OCI-LY7 (cell line): ENCODE data around the gene KCNG4. TPM values are rescaled to one million over a fixed set of nuclear protein-coding genes. Genes with fewer than 3 reads are reported as not detected.

ENCODE experiments used
- BruUV-seq: library from RNA; stranded (reverse); fragments of 400-500 nt; replicated peaks from 2 replicates; lab custom pipeline; 2021; lab: Mats Ljungman, UMichigan
- CTCF ChIA-PET: fragments of 300-600 bp; sonication (Branson Sonifier 250); formaldehyde crosslinking; loops from one replicate; lab custom pipeline; 2022; ENCODE audit warnings: antibody characterized with exemption; ENCODE audit not compliant: unreplicated experiment; lab: Charles Lee
- POLR2A ChIA-PET: fragments of 300-600 bp; sonication (Branson Sonifier 250); formaldehyde crosslinking; loops from one replicate; lab custom pipeline; 2022; ENCODE audit warnings: antibody characterized with exemption; lab: Charles Lee
- DNase-seq: peaks from one replicate; pipeline ENCODE4 v3.0.0-alpha.2; 2015; ENCODE audit warnings: low spot score
- H2AFZ ChIP-seq: fragments of 200-600 bp; sonication (generic), shearing (Covaris generic); 2 replicates; pipeline ENCODE4 v1.6.1; 2014; ENCODE audit warnings: mild to moderate bottlenecking, antibody characterized with exemption, low read length, moderate library complexity
- H3K27ac ChIP-seq: fragments of 200-600 bp; sonication (generic); 2 replicates; pipeline ENCODE4 v1.5.1; 2014; ENCODE audit warnings: mixed run types, low read depth, mild to moderate bottlenecking, moderate library complexity, low read length, inconsistent platforms; ENCODE audit not compliant: poor library complexity, severe bottlenecking
- H3K36me3 ChIP-seq: fragments of 200-600 bp; sonication (generic); 2 replicates; pipeline ENCODE4 v1.6.1; 2014; ENCODE audit warnings: mild to moderate bottlenecking, antibody characterized with exemption, low read length, moderate library complexity, mixed read lengths; ENCODE audit not compliant: insufficient read depth
- H3K4me1 ChIP-seq: fragments of 200-600 bp; sonication (generic); 2 replicates; pipeline ENCODE4 v1.5.1; 2014; ENCODE audit warnings: mild to moderate bottlenecking, low read length; ENCODE audit not compliant: insufficient read depth, poor library complexity, severe bottlenecking
- H3K4me2 ChIP-seq: fragments of 200-600 bp; sonication (generic); 2 replicates; pipeline ENCODE4 v1.6.1; 2014; ENCODE audit warnings: mild to moderate bottlenecking, low read length
- H3K4me3 ChIP-seq: fragments of 200-600 bp; sonication (generic); 2 replicates; pipeline ENCODE4 v1.5.1; 2014; ENCODE audit warnings: mild to moderate bottlenecking, low read depth, low read length; ENCODE audit not compliant: poor library complexity, severe bottlenecking
- H3K79me2 ChIP-seq: fragments of 200-600 bp; sonication (generic); 2 replicates; pipeline ENCODE4 v1.6.1; 2016; ENCODE audit warnings: low read depth, mild to moderate bottlenecking, low read length, moderate library complexity, mixed read lengths; ENCODE audit not compliant: insufficient read depth
- H3K9me2 ChIP-seq: fragments of 200-600 bp; sonication (generic); 2 replicates; pipeline ENCODE4 v1.6.1; 2016; ENCODE audit warnings: mild to moderate bottlenecking, low read length, mixed read lengths; ENCODE audit not compliant: insufficient read depth
- H3K9me3 ChIP-seq: fragments of 200-600 bp; sonication (generic); 2 replicates; pipeline ENCODE4 v1.6.1; 2014; ENCODE audit warnings: mild to moderate bottlenecking, mixed run types, low read length, mixed read lengths
- H4K20me1 ChIP-seq: fragments of 200-600 bp; sonication (generic); 2 replicates; pipeline ENCODE4 v1.6.1; 2014; ENCODE audit warnings: mild to moderate bottlenecking, antibody characterized with exemption, low read length, moderate library complexity, mixed read lengths; ENCODE audit not compliant: insufficient read depth
- EZH2phosphoT487 ChIP-seq: fragments of 200-600 bp; sonication (generic); IDR thresholded peaks from 2 replicates; pipeline ENCODE4 v1.6.1; 2018; ENCODE audit warnings: low read depth, borderline replicate concordance, mild to moderate bottlenecking, mixed run types, antibody characterized with exemption, low read length, moderate library complexity, mixed read lengths
- intact Hi-C: fragments of 100-400 bp; cut with micrococcal nuclease; formaldehyde crosslinking; loops from one replicate; pipeline ENCODE4 v1.10.0; 2022; ENCODE audit not compliant: unreplicated experiment
- total RNA-seq, 2 experiments: library from RNA; depleted of rRNA in 1 of 2; stranded (reverse); fragments of >200 nt in 1 of 2; shearing (Covaris generic) in 1 of 2; gene quantifications; 2 replicates each; pipeline ENCODE4 v1.2.3, GENCODE V29; 2014 to 2022
- TF ChIP-seq, protein P1 (sequence below): fragments of 200-600 bp; sonication (generic); conservative IDR thresholded peaks from 2 replicates; pipeline ENCODE4 v1.5.1; 2014; ENCODE audit warnings: mild to moderate bottlenecking, antibody characterized with exemption, low read length, moderate library complexity, mixed read lengths

KCNG4 gene
- total RNA-seq, 2 experiments from 2014 or later, result not detected

DNA sequence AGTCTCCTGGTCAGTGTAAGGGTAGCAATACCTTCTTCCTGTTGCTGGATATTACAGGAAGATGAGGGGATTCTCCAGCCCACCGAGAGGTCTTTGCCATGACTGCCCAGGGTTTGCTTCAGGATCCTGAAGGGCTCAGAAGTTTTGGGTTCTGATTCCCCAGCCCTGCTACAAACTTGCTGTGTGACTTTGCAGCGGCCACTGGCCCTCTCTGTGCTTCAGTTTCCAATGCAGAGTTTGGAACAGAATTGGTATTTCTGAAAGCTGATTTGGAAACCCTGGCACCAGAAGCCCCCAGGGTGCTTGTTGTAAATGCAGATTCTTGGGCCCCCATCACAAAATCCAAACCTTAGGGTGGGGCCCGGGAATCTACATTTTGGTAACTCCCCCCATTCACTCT, 14.7 kb downstream of the KCNG4 start:
- DNase-seq, result no peak
- Histone ChIP-seq H3K79me2 (no peaks in the 10 kb centered on the region), H3K9me2 (no peaks in the 10 kb centered on the region), H3K4me3 (no peak overlapping the region), H4K20me1 (no peaks in the 10 kb centered on the region), H3K4me2 (no peak overlapping the region), H2AFZ (no peak overlapping the region), H3K36me3 (no peaks in the 10 kb centered on the region), H3K27ac (no peak overlapping the region), H3K9me3 (no peaks in the 10 kb centered on the region), H3K4me1 (no peaks in the 10 kb centered on the region)
- intact Hi-C loops, result no loop called here
- no TSS peak for BruUV-seq
- TF ChIP-seq, protein P1, sequence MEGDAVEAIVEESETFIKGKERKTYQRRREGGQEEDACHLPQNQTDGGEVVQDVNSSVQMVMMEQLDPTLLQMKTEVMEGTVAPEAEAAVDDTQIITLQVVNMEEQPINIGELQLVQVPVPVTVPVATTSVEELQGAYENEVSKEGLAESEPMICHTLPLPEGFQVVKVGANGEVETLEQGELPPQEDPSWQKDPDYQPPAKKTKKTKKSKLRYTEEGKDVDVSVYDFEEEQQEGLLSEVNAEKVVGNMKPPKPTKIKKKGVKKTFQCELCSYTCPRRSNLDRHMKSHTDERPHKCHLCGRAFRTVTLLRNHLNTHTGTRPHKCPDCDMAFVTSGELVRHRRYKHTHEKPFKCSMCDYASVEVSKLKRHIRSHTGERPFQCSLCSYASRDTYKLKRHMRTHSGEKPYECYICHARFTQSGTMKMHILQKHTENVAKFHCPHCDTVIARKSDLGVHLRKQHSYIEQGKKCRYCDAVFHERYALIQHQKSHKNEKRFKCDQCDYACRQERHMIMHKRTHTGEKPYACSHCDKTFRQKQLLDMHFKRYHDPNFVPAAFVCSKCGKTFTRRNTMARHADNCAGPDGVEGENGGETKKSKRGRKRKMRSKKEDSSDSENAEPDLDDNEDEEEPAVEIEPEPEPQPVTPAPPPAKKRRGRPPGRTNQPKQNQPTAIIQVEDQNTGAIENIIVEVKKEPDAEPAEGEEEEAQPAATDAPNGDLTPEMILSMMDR, result no peak
- no peak for TF ChIP-seq EZH2phosphoT487
- CTCF ChIA-PET, result no interaction called here
- POLR2A ChIA-PET, result no interaction called here

DNA sequence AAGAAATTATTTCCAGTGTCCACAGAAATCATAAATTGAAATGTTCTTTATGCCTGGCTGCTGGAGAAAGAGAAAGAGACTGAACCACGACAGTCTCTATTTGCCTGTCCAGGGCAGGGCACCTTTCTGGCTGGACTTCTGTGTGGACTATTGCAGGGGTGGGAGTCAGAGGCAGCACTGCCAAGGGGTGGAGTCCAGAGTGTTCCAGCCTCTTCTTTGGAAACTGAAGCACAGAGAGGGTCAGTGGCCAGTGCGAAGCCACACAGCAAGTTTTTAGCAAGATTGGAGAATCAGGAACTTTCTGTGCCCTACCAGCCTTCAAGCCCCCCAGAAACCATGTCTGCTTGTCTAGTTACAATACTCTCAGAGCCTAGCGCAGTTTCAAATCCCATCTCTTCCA, 15.3 kb downstream of the KCNG4 start:
- no TSS peak for BruUV-seq
- intact Hi-C loops, result no loop called here
- CTCF ChIA-PET, result no interaction called here

DNA sequence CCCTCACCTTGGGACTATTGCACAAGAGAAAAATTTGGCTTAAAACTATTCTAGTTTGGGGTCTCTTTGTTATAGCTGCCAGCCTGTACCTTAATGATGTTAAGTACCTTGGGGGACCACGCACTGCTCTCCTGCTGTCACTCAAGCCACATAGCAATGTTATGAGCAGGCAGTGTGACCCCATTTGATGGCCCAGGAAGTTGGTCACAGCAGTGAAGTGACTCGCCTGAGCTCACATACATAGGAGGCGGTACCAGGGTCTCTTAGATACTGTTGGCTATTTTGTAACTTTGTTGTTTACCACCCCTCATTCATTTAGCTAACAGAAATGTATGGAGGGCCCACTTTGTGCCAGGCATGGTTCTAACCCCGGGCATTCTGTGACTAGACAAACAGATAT, 16.4 kb downstream of the KCNG4 start:
- Histone ChIP-seq H4K20me1 (no peaks in the 10 kb centered on the region), H3K9me3 (no peaks in the 10 kb centered on the region), H3K27ac (no peak overlapping the region), H3K9me2 (no peaks in the 10 kb centered on the region), H3K79me2 (no peaks in the 10 kb centered on the region), H3K36me3 (no peaks in the 10 kb centered on the region), H3K4me2 (no peak overlapping the region), H3K4me3 (no peak overlapping the region), H3K4me1 (no peaks in the 10 kb centered on the region), H2AFZ (no peak overlapping the region)
- DNase-seq, result no peak
- ChIA-PET POLR2A (no interaction called here), CTCF (no interaction called here)
- intact Hi-C loops, result no loop called here
- no TSS peak for BruUV-seq
- TF ChIP-seq, protein P1, result no peak
- no peak for TF ChIP-seq EZH2phosphoT487

More for the DNA sequence above, 15.3 kb downstream of the KCNG4 start:
- Histone ChIP-seq H2AFZ (no peak overlapping the region), H3K4me2 (no peak overlapping the region), H3K27ac (no peak overlapping the region), H3K9me3 (no peaks in the 10 kb centered on the region), H3K79me2 (no peaks in the 10 kb centered on the region), H3K9me2 (no peaks in the 10 kb centered on the region), H3K36me3 (no peaks in the 10 kb centered on the region), H4K20me1 (no peaks in the 10 kb centered on the region), H3K4me1 (no peaks in the 10 kb centered on the region), H3K4me3 (no peak overlapping the region)
- POLR2A ChIA-PET, result no interaction called here
- no peak for TF ChIP-seq EZH2phosphoT487
- no peak for DNase-seq
